ENCODE results near the gene TMA7. TPM values are rescaled to one million over a fixed set of nuclear protein-coding genes. Genes with fewer than 3 reads are reported as not detected.

TMA7 gene
- total and polyA plus RNA-seq, 2 of the 13 experiments (the other 11 are each of a cell fraction or from before 2014, with no cell fraction given), result 100 to 486 TPM

- TF ChIP-seq TAF15 (IDR thresholded peaks at IDR 0.05; ENCODE audit: low read depth, low read length, poor library complexity, severe bottlenecking) (no peak), MLXIP (CRISPR knock-in tag; IDR thresholded peaks at IDR 0.05; ENCODE audit: borderline replicate concordance) (no peak), ZNF263 (CRISPR knock-in tag; IDR thresholded peaks at IDR 0.05) (no peak), ZNF34 (CRISPR knock-in tag; IDR thresholded peaks at IDR 0.05; ENCODE audit: borderline replicate concordance) (no peak), ZNF549 (CRISPR knock-in tag; IDR thresholded peaks at IDR 0.05) (no peak), SKI (IDR thresholded peaks at IDR 0.05; ENCODE audit: partially characterized antibody) (no peak), CBX1 (IDR thresholded peaks at IDR 0.05; ENCODE audit: low read depth) (no peak), ZNF800 (CRISPR knock-in tag; IDR thresholded peaks at IDR 0.05) (no peak), KDM3A (CRISPR knock-in tag; IDR thresholded peaks at IDR 0.05; ENCODE audit: low read depth) (peak; percentile 69; the same call in 1 of the 2 replicates), ZNF496 (CRISPR knock-in tag; IDR thresholded peaks at IDR 0.05; ENCODE audit: insufficient replicate concordance) (no peak), SIN3A (IDR thresholded peaks at IDR 0.05; ENCODE audit: borderline replicate concordance, low read depth, low read length) (peak; percentile 82; the same call in 1 of the 2 replicates), ZNF552 (CRISPR knock-in tag; IDR thresholded peaks at IDR 0.05; ENCODE audit: borderline replicate concordance) (no peak), HNRNPK (IDR thresholded peaks at IDR 0.05; ENCODE audit: low read depth, low read length, poor library complexity, severe bottlenecking) (peak; percentile 36), ELF4 (CRISPR knock-in tag; IDR thresholded peaks at IDR 0.05; ENCODE audit: borderline replicate concordance) (no peak), KDM4B (CRISPR knock-in tag; IDR thresholded peaks at IDR 0.05) (no peak), AKNA (CRISPR knock-in tag; IDR thresholded peaks at IDR 0.05; ENCODE audit: borderline replicate concordance) (no peak), HNRNPH1 (optimal IDR thresholded peaks at IDR 0.05; ENCODE audit: low read depth, low read length) (peak; percentile 12), AHR (CRISPR knock-in tag; IDR thresholded peaks at IDR 0.05) (no peak), SNAI1 (CRISPR knock-in tag; IDR thresholded peaks at IDR 0.05; ENCODE audit: borderline replicate concordance) (no peak)
Measured at GRCh38 chr3:48428572-48429316, 11.3 kb upstream of the TMA7 start (continued).
